UCSD-AML1 (cell line): ENCODE results near the gene PPP1R9A.

Experiments
- DNase-seq: peaks from one replicate; lab custom pipeline; 2025; ENCODE audit not compliant: unreplicated experiment; lab: John Stamatoyannopoulos, UW

Gene PPP1R9A

GRCh38 chr7:95250571-95250970 is 343.2 kb downstream of the PPP1R9A start:
- no peak for DNase-seq

DNA sequence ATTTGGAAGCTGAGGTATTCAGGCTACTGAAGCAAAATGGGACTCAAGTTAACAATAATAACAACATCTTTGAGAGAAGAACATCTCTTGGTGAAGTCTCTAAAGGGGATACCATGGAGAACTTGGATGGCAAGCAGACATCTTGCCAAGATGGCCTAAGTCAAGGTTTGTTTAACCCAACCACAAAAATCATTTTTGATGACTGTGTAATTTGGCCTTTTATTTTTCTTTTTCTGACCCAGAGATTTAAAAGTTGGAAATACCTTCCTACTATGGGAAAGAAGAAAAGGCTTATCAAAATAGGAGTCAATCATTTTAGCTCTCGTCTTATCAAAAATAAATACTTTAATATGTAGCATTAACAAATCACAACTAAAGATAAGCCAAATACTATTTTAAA is 344.6 kb downstream of the PPP1R9A start:
- DNase-seq = no peak

DNA sequence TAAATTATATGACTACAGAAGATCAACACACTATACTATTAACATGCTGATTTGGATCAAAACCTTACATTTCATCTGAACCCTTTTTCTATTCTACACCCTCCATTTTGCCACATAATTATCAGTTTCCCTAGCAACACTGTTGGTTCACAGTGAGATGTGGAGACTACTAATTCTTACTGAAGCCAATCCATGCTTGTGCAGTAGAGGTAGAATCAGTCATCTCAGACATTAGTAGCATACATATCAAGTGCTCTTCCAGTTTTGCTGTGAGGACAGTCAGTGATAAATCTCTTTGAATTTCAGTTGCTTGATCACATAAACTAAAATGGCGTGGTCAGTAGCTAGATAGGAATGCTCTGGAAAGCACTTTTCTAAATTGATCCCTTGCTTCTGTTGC is 346.6 kb downstream of the PPP1R9A start:
- DNase-seq = no peak

DNA sequence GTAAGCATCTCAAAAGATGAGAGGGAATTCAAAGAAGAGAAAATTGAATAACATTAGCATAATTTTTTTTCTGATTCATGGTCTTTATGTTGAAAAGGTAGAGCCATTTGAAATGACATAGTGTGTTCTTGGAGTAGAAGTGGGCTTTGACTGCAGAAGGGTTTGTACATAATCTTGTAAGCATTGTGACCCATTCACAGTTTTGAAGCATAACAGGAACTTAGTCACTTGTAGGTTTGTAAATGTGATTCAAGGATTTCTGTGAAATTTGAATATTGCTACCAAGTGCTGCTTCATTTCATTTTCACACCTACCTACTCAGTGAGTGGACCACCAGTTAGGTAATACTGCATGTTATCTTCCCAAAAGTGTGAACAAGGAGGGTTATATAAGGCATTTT is 348.3 kb downstream of the PPP1R9A start:
- no peak for DNase-seq

GRCh38 chr7:95261895-95262415 is 354.6 kb downstream of the PPP1R9A start:
- no peak for DNase-seq

DNA sequence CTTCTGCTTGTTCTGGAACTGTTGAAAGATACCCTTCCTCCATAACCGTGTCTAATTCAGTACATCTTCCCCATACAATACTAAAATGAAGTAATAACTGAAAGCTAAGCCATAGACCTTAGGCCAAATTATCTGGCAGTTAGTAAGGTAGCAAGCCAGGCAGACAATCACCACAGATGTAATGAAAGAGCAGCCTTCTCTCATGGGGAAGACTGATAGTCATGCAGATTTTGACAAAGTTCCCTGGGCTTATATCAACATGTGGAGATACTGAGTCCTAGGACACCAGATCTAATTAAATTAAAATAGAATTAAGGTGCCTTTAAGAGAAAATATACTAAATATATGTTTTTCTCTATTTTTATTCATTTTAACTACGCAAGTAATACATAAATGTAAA is 355.5 kb downstream of the PPP1R9A start:
- DNase-seq = no peak

- no peak for DNase-seq
Measured at GRCh38 chr7:95263785-95264362, 356.5 kb downstream of the PPP1R9A start.

- DNase-seq = no peak
Measured at GRCh38 chr7:95264363-95264891, 357.0 kb downstream of the PPP1R9A start.

- DNase-seq = no peak
Measured at GRCh38 chr7:95265634-95266033, 358.2 kb downstream of the PPP1R9A start.

- DNase-seq = no peak
Measured at GRCh38 chr7:95267754-95268153, 360.4 kb downstream of the PPP1R9A start.

DNA sequence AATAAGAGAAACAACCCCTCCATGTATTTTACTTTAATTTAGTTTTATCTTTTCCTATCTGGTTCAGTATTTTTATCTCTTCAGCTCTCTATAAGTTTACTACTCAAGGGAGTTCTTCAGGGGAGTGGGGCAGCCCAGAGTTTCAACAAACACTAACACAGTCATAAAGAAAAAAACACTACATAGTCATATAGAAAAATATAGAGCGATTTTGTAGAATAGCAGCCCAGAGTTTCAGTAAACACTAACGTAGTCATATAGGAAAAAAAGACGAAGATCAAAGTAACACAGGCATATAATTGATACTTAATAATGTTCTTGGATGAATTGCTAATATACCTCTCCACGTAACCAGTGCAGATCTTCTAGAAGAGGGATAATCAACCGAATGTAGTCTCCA is 362.2 kb downstream of the PPP1R9A start:
- no peak for DNase-seq

GRCh38 chr7:95276114-95276513 is 368.7 kb downstream of the PPP1R9A start:
- no peak for DNase-seq

GRCh38 chr7:95279417-95279816 is 372.0 kb downstream of the PPP1R9A start:
- DNase-seq = no peak

- no peak for DNase-seq
Measured at GRCh38 chr7:95286096-95286495, 378.7 kb downstream of the PPP1R9A start.

DNA sequence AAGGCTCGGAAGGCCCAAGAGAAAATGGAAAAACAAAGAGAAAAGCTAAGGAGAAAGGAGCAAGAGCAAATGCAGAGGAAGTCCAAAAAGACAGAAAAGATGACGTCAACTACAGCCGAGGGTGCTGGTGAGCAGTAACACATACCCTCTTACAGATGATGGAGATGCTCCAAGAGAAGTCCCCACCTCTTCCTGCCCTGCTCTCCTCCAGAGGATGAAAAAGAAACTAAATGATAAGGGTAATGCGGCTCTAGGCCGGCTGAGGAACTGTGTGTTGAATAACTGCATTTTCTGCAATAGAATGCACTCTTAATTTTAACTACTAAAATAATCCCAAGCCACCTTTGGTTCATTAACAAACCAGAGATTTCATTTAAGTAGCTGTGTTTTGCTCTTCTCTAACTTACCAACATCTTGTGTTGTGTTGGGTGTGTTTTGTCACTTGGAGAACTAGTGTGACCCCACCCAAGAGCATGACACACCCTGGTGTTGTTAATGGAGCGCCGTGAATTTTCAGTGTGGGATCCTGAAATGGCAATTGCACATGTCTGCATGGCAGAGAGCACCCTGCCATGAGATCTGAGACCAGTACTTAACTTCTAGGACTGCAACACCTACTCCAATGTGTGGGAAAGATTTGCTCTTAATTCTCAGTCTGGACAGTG is 382.9 kb downstream of the PPP1R9A start:
- DNase-seq = no peak

DNA sequence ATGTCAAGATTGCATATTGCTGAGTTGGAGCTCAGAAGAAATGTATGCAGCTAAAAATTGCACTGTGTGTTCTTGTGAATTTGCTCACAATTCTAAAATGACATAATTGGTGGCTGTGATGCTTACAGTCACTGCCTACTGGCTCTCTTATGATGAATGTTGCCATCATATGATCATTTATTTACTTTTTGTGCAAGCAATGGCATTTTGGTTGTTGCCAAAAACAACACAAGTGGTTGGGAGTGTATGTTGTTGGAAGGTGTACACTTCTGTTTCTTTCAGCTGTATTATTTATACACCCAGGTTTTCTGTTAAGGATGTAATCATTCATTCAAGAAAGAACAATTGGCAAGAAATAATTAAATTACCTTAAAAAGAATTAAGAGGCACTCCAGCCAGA is 388.0 kb downstream of the PPP1R9A start:
- no peak for DNase-seq

DNA sequence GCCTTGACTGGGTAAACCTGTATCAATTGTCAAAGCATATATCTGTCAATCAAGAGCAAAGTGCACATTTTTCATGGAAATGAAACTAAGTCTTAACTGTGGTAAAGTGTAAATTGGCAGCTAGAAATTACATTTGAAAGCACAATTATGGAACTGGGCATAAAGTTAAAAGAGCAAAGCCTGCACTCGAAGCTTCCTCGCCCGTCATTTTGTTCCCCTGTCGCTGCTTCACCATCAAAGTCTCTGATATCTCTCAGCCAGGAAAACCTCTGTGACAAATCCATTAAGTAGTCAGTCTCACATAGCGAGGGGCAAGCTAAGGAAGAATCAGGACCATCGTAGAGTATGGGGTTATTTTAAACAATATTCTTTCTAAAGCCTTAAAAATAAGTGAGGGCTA is 389.1 kb downstream of the PPP1R9A start:
- no peak for DNase-seq

DNA sequence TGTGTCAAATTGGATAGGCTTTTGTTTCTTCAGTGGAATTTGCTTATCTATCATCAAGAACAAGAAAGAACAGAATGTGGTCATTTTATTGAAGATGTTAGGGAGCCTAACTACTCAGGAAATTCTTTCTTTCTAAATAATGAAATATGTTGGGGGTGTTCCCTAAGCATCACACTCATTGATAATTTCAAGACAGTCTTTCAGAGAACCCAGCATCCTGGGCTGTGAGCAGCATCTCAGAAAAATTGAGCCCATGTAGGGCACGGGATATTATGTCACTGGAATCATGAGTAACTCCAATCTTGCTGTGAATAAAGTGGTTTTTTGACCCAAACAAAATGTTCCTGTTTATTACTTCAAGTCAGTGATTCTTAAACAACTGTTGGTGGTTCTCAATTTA is 389.6 kb downstream of the PPP1R9A start:
- no peak for DNase-seq

DNA sequence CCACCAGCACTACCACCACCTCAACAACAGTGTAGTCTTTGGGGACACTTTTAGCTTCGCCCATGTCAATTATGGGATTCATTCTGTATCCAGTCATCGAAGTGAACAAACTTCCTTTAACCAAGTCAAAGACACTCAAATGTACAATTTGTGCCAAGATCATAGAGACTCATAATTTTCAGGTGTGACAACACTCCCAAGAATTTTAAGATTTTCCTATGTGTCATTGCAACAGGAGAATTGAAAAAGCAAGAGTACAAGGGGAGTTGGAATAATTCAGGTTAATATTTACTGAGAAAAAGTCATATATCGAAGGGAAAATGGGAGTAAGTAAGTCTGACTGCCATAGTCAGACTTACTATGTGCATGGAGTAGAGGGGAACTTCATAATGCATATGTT is 390.7 kb downstream of the PPP1R9A start:
- DNase-seq = no peak

DNA sequence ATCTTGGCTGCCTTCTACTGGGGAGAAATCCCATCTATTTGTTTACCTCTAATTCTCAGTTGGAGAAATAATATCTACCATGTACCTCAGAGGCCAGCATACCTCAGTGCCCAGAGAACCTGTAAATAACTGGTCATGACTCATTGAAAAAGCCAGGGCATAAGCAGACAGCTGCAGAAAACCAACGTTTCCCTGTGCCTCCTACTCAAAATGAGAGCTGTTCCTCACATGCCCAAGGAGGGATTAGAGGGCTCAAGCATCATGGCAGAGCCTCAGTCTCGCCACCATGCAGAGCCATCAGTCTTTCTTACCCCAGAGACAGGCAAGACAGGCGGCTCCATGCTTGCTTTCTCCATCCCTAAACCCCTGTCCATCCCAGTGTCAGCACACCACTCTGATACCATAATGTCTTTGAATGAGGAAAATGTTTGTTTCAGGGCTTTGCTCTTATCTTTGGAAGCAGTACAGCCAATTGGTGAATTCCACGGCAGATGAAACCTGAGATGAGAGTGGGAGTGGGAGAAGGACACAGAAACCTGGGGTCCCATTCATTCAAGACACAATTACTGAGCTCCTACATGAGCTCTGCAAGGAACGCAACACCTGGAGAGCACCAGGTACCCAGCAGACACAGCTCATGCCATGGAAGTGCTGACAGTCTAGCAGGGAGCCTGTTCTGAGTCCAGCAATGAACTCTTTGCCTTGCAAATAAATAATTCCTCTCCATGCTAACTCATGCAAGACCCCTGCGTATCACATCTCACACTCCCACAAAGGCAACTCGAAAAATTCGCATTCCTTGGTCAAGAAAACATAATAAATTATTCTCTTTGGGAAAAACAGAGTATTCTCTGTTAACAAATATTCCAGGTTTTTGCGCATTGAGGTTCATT is 395.9 kb downstream of the PPP1R9A start:
- no peak for DNase-seq

DNA sequence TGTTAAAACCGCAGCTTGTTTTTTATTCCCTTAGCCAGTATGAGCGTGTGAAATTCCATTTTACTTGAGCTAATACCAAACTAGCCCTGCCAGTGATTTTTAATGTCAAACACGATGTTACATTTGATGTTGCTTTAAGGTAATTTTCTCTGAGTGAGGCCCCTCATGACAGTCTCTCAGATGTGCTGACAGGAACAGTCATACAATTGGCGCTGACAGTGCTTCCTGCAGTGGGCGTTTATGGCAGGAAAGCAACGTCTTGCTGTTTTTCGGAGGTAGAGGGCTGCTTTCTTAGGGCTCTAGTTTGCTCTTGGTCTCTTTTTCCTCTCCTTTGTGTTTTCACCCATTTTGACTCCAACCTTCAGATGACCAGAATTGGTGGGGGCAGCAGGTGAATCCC is 397.6 kb downstream of the PPP1R9A start:
- no peak for DNase-seq

GRCh38 chr7:95309951-95310350 is 402.6 kb downstream of the PPP1R9A start:
- no peak for DNase-seq
